HL-60 (cell line): ENCODE results near the gene EIF5.

Source experiments
- DNase-seq, 2 experiments: peaks; one replicate each; pipeline ENCODE4 v3.0.0-alpha.2; 2010 to 2020; ENCODE audit warnings: low read depth in 1 of 2, low spot score in 1 of 2
- H3K27ac ChIP-seq: fragments of 250-450 bp; sonication (Bioruptor Pico); replicated peaks from 2 replicates; pipeline ENCODE4 v1.5.1; 2020; ENCODE audit warnings: mild to moderate bottlenecking, moderate library complexity
- H3K27me3 ChIP-seq: fragments of 250-450 bp; sonication (Bioruptor Pico); 2 replicates; pipeline ENCODE4 v1.5.1; 2021; ENCODE audit warnings: mild to moderate bottlenecking, moderate library complexity; ENCODE audit not compliant: insufficient read depth, poor library complexity, severe bottlenecking
- H3K4me3 ChIP-seq: replicated peaks from 2 replicates; pipeline ENCODE4 v1.5.1; 2011; ENCODE audit warnings: mild to moderate bottlenecking, control low read depth, low read length; ENCODE audit not compliant: insufficient read depth
- GABPA ChIP-seq: IDR thresholded peaks from 2 replicates; pipeline ENCODE4 v1.6.1; 2012; ENCODE audit warnings: low read depth
- POLR2AphosphoS5 ChIP-seq: IDR thresholded peaks from 2 replicates; pipeline ENCODE4 v1.6.1; 2012; ENCODE audit warnings: low read depth
- REST ChIP-seq: IDR thresholded peaks from 2 replicates; pipeline ENCODE4 v1.6.1; 2012; ENCODE audit warnings: low read depth; ENCODE audit not compliant: insufficient replicate concordance
- SPI1 ChIP-seq: IDR thresholded peaks from 2 replicates; pipeline ENCODE4 v1.6.1; 2012; ENCODE audit warnings: low read depth, mild to moderate bottlenecking, borderline replicate concordance
- TF ChIP-seq, protein P1 (sequence below): IDR thresholded peaks from one replicate; pipeline ENCODE4 v1.5.1; 2011; ENCODE audit warnings: low read length, control low read depth, inconsistent platforms; ENCODE audit not compliant: insufficient read depth

EIF5 gene

DNA sequence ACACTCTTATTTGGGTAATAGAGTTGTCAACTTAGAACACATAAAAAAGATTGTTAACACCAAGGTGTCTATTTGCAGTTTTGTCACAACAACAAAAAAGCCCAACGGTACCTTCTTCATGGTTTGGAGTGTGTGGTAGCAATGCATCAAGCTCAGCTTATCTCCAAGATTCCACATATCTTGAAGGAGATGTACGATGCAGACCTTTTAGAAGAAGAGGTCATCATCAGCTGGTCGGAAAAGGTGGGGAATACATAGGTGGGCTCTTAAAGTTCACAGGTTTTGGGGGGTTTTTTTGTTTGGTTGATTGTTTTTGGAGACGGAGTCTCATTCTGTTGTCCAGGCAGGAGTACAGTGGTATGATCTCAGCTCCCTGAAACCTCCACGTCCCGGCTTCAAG lies 5.5 kb downstream of the EIF5 start:
- H3K27ac ChIP-seq: no peak overlapping the region
- TF ChIP-seq, protein P1, sequence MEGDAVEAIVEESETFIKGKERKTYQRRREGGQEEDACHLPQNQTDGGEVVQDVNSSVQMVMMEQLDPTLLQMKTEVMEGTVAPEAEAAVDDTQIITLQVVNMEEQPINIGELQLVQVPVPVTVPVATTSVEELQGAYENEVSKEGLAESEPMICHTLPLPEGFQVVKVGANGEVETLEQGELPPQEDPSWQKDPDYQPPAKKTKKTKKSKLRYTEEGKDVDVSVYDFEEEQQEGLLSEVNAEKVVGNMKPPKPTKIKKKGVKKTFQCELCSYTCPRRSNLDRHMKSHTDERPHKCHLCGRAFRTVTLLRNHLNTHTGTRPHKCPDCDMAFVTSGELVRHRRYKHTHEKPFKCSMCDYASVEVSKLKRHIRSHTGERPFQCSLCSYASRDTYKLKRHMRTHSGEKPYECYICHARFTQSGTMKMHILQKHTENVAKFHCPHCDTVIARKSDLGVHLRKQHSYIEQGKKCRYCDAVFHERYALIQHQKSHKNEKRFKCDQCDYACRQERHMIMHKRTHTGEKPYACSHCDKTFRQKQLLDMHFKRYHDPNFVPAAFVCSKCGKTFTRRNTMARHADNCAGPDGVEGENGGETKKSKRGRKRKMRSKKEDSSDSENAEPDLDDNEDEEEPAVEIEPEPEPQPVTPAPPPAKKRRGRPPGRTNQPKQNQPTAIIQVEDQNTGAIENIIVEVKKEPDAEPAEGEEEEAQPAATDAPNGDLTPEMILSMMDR: no peak
- no peak for TF ChIP-seq POLR2AphosphoS5
- TF ChIP-seq SPI1: no peak
- TF ChIP-seq GABPA: no peak
- TF ChIP-seq REST: no peak
- peak in 1 of 2 experiments; percentile 60 for DNase-seq
- H3K4me3 ChIP-seq: no peak overlapping the region
- H3K27me3 ChIP-seq: no peaks in the 10 kb centered on the region

DNA sequence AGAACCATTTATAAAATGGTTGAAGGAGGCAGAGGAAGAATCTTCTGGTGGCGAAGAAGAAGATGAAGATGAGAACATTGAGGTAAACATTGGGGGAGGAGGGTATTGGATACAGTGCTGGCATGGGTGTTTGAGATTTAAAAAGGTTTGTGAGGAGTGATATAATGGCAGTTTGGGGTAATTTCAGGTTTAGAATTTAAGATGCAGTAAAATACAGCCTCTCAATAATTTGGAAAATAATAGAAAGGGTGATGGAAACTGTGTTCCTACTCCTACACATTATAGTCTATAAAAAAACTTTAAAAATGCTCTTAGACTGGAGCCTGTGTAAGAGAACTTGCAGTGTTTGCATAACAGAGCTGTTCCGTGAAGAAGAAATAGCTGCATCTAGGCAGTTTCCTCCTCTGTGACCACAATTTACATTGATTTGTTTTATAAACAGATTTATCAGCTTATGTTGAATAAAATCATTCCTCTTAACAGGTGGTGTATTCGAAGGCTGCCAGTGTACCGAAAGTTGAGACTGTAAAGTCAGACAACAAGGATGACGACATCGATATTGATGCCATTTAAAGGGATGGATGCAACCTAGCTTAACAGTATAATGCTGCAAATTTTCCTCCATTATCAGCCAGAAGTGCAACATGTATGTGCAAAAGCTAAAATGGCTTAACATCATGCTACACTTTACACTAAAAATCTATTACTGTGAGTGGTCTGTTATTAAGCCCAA lies 6.6 kb downstream of the EIF5 start:
- Histone ChIP-seq H3K27me3 (no peaks in the 10 kb centered on the region), H3K4me3 (no peak overlapping the region), H3K27ac (no peak overlapping the region)
- TF ChIP-seq SPI1 (no peak), REST (no peak), POLR2AphosphoS5 (no peak), GABPA (no peak)
- TF ChIP-seq, protein P1: no peak
- peak in 1 of 2 experiments; percentile 63 for DNase-seq

- DNase-seq: no peak
- Histone ChIP-seq H3K27ac (no peak overlapping the region), H3K4me3 (no peak overlapping the region), H3K27me3 (no peaks in the 10 kb centered on the region)
- TF ChIP-seq SPI1 (no peak), REST (no peak), GABPA (no peak), POLR2AphosphoS5 (no peak)
- TF ChIP-seq, protein P1: no peak
These were observed 7.5 kb downstream of the EIF5 start for GRCh38 chr14:103341250-103342129.
